ENCODE measurements around the gene DAPP1. TPM values are rescaled to one million over a fixed set of nuclear protein-coding genes. Genes with fewer than 3 reads are reported as not detected.

The DAPP1 gene
- total and polyA plus RNA-seq, 2 experiments from 2014 or later: 0.09 TPM; not detected in 1

DNA sequence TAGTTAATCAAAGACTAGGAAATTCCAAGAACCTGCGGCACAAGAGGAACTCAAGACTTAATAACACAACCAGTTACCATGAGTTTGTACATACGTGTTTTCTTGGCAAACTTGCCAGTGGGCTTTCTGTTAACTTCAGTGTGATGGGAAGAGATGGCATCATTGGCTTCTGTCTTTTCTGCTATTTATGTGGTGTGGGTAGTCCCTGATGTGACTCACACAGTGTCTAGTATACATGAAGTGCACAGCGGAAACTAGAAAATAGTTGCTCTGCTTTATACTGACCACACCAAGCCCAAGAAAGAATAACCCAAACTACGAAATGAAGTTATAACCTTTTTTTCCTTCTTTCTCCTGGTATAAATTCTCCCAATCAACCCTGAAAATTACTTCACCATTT, 24.5 kb downstream of the DAPP1 start:
- Histone ChIP-seq H3K9me3 (ENCODE audit: low read depth) (no peaks in the 10 kb centered on the region), H3K27me3 (no peaks in the 10 kb centered on the region), H3K27ac (peak overlapping the region; percentile 95), H3K36me3 (no peaks in the 10 kb centered on the region), H3K4me1 (ENCODE audit: low read depth) (peaks cover 20% of the 10 kb centered on the region), H3K4me3 (no peak overlapping the region)
- no peak for DNase-seq (ENCODE audit: low read depth in 1 of 2, low spot score in 1 of 2)
- TF ChIP-seq, protein P1, sequence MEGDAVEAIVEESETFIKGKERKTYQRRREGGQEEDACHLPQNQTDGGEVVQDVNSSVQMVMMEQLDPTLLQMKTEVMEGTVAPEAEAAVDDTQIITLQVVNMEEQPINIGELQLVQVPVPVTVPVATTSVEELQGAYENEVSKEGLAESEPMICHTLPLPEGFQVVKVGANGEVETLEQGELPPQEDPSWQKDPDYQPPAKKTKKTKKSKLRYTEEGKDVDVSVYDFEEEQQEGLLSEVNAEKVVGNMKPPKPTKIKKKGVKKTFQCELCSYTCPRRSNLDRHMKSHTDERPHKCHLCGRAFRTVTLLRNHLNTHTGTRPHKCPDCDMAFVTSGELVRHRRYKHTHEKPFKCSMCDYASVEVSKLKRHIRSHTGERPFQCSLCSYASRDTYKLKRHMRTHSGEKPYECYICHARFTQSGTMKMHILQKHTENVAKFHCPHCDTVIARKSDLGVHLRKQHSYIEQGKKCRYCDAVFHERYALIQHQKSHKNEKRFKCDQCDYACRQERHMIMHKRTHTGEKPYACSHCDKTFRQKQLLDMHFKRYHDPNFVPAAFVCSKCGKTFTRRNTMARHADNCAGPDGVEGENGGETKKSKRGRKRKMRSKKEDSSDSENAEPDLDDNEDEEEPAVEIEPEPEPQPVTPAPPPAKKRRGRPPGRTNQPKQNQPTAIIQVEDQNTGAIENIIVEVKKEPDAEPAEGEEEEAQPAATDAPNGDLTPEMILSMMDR (IDR thresholded peaks at IDR 0.05; ENCODE audit: low read depth, low read length): no peak

DNA sequence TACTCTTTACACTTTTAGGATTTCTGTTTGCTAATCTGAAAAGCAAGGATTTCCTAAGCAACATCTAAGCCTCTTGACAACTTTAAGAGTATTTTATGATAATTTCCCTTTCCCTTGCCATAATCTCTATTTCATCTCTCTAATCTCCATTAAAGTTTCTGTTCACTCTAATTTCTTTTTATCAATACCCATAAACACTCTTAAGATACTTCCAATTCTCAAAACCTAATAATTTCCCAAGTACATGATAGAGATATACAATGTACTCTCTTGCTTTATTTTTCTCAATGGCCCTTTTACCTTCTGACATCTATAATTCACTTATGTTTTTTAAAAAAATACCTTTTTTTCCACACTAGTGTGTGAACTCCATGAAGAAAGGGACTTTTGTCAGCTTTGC, 26.8 kb downstream of the DAPP1 start:
- H3K27me3 ChIP-seq: no peaks in the 10 kb centered on the region
- no peak for DNase-seq (ENCODE audit: low read depth in 1 of 2, low spot score in 1 of 2)
- no peaks in the 10 kb centered on the region for H3K36me3 ChIP-seq
- peak overlapping the region; percentile 95 for H3K27ac ChIP-seq
- H3K4me1 ChIP-seq (ENCODE audit: low read depth): peaks cover 20% of the 10 kb centered on the region
- no peaks in the 10 kb centered on the region for H3K9me3 ChIP-seq (ENCODE audit: low read depth)
- no peak overlapping the region for H3K4me3 ChIP-seq
- TF ChIP-seq, protein P1 (IDR thresholded peaks at IDR 0.05; ENCODE audit: low read depth, low read length): no peak

DNA sequence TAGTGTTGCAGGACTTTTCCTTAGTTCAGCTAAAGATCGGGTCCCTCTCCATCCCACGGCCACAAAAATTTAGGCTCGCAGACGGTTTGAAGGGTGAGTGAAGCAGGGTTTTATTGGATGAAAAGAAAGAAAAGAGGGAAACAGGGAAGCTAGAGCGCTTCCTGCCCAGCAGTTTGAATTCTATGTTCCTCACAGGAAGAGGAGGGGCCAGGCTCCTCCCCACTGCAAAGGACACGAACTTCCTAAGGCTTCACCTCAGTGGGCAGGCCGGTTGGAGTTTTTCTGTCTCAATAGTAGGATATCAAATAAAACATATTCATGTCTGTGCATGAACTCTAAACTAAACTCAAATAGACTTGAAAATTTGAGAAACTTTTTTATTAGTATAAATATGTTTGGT, 27.4 kb downstream of the DAPP1 start:
- TF ChIP-seq, protein P1 (IDR thresholded peaks at IDR 0.05; ENCODE audit: low read depth, low read length): no peak
- H3K4me3 ChIP-seq: no peak overlapping the region
- no peaks in the 10 kb centered on the region for H3K27me3 ChIP-seq
- no peaks in the 10 kb centered on the region for H3K36me3 ChIP-seq
- no peak overlapping the region for H3K27ac ChIP-seq
- no peaks in the 10 kb centered on the region for H3K9me3 ChIP-seq (ENCODE audit: low read depth)
- H3K4me1 ChIP-seq (ENCODE audit: low read depth): peaks cover 20% of the 10 kb centered on the region
- DNase-seq (ENCODE audit: low read depth in 1 of 2, low spot score in 1 of 2): no peak

DNA sequence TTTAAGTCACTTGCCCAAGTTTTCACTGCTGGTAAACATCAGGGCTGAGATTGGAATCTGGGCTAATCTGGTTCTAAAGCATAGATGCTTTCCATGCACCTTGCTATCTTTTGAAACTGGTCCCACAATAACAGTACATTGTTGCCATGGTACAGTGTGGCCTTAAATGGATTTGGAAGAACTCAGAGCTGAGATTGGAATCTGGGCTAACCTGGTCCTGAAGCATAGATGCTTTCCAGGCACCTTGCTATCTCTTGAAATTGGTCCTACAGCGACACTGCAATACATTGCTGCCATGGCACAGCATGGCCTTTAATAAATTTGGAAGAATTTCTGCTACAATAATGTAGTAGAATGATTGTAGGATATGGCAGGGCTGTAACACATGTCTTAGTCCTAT, 28.6 kb downstream of the DAPP1 start:
- Histone ChIP-seq H3K27me3 (no peaks in the 10 kb centered on the region), H3K27ac (no peak overlapping the region), H3K36me3 (no peaks in the 10 kb centered on the region), H3K9me3 (ENCODE audit: low read depth) (no peaks in the 10 kb centered on the region), H3K4me1 (ENCODE audit: low read depth) (peaks cover 20% of the 10 kb centered on the region), H3K4me3 (no peak overlapping the region)
- TF ChIP-seq, protein P1 (IDR thresholded peaks at IDR 0.05; ENCODE audit: low read depth, low read length): no peak
- DNase-seq (ENCODE audit: low read depth in 1 of 2, low spot score in 1 of 2): no peak

DNA sequence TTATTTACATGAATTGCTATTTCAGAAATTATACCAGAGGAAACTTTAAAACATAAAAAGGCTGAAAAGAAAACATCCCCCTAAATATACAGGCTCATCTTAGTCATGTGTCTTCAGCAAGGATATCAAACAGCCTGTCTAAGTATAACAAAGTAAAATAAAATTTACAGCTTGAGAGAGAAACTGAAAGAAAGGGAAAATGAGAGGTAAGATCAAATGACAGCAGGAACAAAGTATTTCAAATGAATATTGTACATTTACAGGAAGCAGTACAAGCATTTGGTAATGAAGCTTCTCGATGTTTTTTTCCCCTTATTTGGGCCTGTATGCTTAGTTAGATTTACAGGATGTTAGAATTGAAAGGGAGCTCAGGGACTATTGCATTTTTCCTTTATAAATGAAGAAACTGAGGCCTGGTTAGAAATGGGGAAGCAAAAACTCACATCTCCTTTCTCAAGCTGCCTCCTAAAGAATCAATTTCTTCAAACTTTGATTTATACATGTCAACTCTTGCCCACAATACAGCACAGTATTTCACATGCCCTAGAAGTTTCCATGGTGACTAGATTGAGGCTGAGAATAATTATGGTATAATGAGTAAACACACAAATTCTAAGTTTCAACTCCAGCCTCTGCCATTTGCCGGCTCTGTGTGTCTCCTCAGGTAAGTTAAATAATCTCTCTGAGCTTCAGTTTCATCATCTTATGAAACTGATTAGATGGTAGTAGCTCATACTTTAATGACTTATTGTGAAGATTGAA, 29.3 kb downstream of the DAPP1 start:
- no peak for DNase-seq (ENCODE audit: low read depth in 1 of 2, low spot score in 1 of 2)
- no peaks in the 10 kb centered on the region for H3K27me3 ChIP-seq
- TF ChIP-seq, protein P1 (IDR thresholded peaks at IDR 0.05; ENCODE audit: low read depth, low read length): no peak
- H3K4me1 ChIP-seq (ENCODE audit: low read depth): peaks cover 20% of the 10 kb centered on the region
- no peak overlapping the region for H3K4me3 ChIP-seq
- no peak overlapping the region for H3K27ac ChIP-seq
- no peaks in the 10 kb centered on the region for H3K9me3 ChIP-seq (ENCODE audit: low read depth)
- no peaks in the 10 kb centered on the region for H3K36me3 ChIP-seq
